Colonic mucosa (tissue), 4 donors: ENCODE measurements around the gene EPHB1. TPM values are rescaled to one million over a fixed set of nuclear protein-coding genes. Genes with fewer than 3 reads are reported as not detected.
A peak's percentile ranks its signal among the peaks of the same experiment; 100 is the strongest.

Source experiments
- DNase-seq: peaks from one replicate; pipeline ENCODE4 v3.0.0-alpha.2; 2020
- H3K27ac ChIP-seq: fragments of 200-600 bp; one replicate; pipeline ENCODE4 v1.8.0; 2021
- H3K27me3 ChIP-seq: fragments of 200-600 bp; one replicate; pipeline ENCODE4 v1.8.0; 2021
- H3K36me3 ChIP-seq: fragments of 200-600 bp; one replicate; pipeline ENCODE4 v1.8.0; 2021
- H3K4me1 ChIP-seq: fragments of 200-600 bp; one replicate; pipeline ENCODE4 v1.8.0; 2021; ENCODE audit warnings: mild to moderate bottlenecking
- H3K4me3 ChIP-seq: fragments of 200-600 bp; one replicate; pipeline ENCODE4 v1.8.0; 2021
- H3K9ac ChIP-seq, 2 donors: one replicate each; pipeline ENCODE4 v1.7.0; 2013; ENCODE audit warnings: control low read depth in 2 of 2, low read depth in 2 of 2, low read length in 2 of 2
- H3K9me3 ChIP-seq: fragments of 200-600 bp; one replicate; pipeline ENCODE4 v1.8.0; 2021
- intact Hi-C: fragments of 100-400 bp; cut with DNase I; formaldehyde crosslinking; loops from one replicate; pipeline ENCODE4 v1.14.1; 2022
- total RNA-seq, 2 donors: library from RNA; stranded (reverse); fragmentation: NEBNext Ultra II Directional in 1 of 2; extraction: Animal tissue kit (Norgen Biotek cat#: 25700) in 1 of 2; gene quantifications; one replicate each; pipeline ENCODE4 v1.2.1, GENCODE V29; 2021
- TF ChIP-seq, protein P1 (sequence below): fragments of 200-600 bp; IDR thresholded peaks from one replicate; pipeline ENCODE4 v1.8.0; 2022; ENCODE audit warnings: antibody characterized with exemption, mild to moderate bottlenecking
- donor health status: healthy.
- donor health status: DM: no; HTN: no; CAD: no.
- donor health status: DM: no; HTN: no; CAD: no.

EPHB1 gene
- total RNA-seq, 2 donors from 2014 or later = 0.40 to 0.74 TPM

DNA sequence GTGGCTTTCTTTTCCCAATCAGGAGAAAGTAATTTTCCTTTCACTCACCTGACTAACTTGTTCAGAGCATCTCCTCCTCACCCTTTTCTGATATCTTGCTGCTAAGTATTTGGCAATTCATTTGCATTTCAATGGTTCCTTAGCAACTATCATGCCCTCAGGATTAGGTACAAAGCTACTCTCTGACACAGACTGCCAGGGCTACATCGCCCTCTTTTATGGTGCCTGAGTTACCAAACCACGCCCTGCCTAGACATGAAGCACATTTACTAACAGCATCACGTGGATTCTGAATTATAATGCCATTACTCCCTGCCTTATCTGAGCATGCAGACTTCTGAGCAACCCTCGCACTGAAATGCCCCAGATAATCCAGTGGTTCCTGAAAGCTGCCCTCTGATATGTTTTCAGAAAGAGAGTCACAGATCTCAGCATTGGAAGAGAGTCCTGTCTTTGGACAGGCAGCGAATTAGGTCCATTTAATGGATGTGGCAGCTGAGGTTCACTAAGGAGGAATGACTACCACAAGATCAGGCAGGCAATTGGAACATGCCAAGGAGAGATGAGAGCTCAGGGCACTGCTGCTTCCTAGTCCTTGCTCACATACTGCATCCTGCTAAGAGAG is 14.5 kb downstream of the EPHB1 start:
- H3K36me3 ChIP-seq = no peaks in the 10 kb centered on the region
- no peaks in the 10 kb centered on the region for H3K27me3 ChIP-seq
- H3K9me3 ChIP-seq = no peaks in the 10 kb centered on the region
- no peaks in the 10 kb centered on the region for H3K4me1 ChIP-seq
- intact Hi-C loops = no loop called here
- no peak overlapping the region for H3K4me3 ChIP-seq
- peak; percentile 36 for DNase-seq
- H3K27ac ChIP-seq = no peak overlapping the region
- TF ChIP-seq, protein P1, sequence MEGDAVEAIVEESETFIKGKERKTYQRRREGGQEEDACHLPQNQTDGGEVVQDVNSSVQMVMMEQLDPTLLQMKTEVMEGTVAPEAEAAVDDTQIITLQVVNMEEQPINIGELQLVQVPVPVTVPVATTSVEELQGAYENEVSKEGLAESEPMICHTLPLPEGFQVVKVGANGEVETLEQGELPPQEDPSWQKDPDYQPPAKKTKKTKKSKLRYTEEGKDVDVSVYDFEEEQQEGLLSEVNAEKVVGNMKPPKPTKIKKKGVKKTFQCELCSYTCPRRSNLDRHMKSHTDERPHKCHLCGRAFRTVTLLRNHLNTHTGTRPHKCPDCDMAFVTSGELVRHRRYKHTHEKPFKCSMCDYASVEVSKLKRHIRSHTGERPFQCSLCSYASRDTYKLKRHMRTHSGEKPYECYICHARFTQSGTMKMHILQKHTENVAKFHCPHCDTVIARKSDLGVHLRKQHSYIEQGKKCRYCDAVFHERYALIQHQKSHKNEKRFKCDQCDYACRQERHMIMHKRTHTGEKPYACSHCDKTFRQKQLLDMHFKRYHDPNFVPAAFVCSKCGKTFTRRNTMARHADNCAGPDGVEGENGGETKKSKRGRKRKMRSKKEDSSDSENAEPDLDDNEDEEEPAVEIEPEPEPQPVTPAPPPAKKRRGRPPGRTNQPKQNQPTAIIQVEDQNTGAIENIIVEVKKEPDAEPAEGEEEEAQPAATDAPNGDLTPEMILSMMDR = no peak
- no peak overlapping the region for H3K9ac ChIP-seq

DNA sequence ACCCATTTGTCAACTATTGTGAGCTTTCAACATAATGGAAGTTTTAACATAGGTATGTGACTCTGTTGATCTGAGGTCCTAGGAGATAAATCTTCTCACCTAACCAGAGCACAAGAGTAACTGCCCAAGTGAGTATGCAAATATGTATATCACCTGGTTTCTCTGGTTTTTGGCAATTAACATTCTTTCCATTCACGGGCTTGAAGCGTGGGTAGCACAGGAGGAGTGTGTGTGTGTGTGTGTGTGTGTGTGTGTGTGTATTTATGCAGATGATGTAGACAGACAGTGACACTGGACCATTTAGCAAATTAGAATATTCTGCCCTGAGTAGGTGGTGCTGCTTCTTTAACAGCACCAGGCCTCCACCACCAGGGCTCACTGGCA is 15.0 kb downstream of the EPHB1 start:
- Histone ChIP-seq H3K36me3 (no peaks in the 10 kb centered on the region), H3K9me3 (no peaks in the 10 kb centered on the region), H3K27me3 (no peaks in the 10 kb centered on the region), H3K27ac (no peak overlapping the region), H3K4me1 (no peaks in the 10 kb centered on the region), H3K9ac (no peak overlapping the region), H3K4me3 (no peak overlapping the region)
- intact Hi-C loops = no loop called here
- TF ChIP-seq, protein P1 = no peak
- no peak for DNase-seq

DNA sequence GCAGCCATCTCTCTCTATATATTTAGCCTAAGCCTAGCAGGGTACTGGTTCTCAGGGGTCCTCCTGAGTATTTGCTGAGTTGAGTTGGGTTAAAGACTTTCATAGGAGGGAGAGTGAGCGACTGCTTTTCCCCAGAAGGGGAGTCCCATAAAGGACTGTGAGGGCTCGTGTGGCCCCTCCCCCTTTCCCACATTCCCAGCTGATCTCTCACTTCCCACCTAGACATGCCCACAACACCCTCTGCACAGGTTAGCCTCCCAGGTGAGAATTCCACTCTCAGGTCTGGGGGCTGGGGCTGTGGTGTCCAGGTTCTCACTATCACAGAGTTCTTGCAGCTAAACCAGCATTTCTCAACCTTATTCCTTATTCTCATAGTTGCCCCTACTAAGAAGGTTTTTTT is 15.8 kb downstream of the EPHB1 start:
- H3K36me3 ChIP-seq = no peaks in the 10 kb centered on the region
- TF ChIP-seq, protein P1 = no peak

DNA sequence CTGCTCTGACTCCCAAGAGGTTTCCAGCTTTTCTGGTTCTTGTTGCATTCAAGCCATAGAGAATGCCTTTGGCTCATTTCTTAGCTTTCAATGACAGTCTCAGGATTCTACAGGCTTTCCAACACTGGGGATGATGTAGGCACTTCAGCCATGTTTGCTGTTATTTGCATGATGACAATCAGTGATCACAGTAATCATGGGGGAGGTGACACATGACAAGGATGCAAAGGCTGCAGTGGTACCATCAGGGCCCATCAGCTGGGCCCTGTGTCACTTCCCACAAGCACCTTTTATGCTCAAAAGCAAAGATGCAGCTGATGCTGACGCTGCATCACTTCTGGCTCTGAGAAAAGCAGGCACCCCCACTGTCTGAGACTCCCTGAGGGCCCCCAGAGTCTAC is 18.6 kb downstream of the EPHB1 start:
- Histone ChIP-seq H3K4me3 (no peak overlapping the region), H3K27ac (no peak overlapping the region), H3K36me3 (no peaks in the 10 kb centered on the region), H3K9ac (no peak overlapping the region), H3K4me1 (no peaks in the 10 kb centered on the region), H3K27me3 (no peaks in the 10 kb centered on the region), H3K9me3 (no peaks in the 10 kb centered on the region)
- intact Hi-C loops = no loop called here
- TF ChIP-seq, protein P1 = no peak
- no peak for DNase-seq

More for the DNA sequence above, 15.8 kb downstream of the EPHB1 start:
- no peaks in the 10 kb centered on the region for H3K9me3 ChIP-seq
- intact Hi-C loops = no loop called here
- no peaks in the 10 kb centered on the region for H3K27me3 ChIP-seq
- DNase-seq = no peak
- no peak overlapping the region for H3K9ac ChIP-seq
- H3K4me1 ChIP-seq = no peaks in the 10 kb centered on the region
- no peak overlapping the region for H3K4me3 ChIP-seq
- no peak overlapping the region for H3K27ac ChIP-seq

DNA sequence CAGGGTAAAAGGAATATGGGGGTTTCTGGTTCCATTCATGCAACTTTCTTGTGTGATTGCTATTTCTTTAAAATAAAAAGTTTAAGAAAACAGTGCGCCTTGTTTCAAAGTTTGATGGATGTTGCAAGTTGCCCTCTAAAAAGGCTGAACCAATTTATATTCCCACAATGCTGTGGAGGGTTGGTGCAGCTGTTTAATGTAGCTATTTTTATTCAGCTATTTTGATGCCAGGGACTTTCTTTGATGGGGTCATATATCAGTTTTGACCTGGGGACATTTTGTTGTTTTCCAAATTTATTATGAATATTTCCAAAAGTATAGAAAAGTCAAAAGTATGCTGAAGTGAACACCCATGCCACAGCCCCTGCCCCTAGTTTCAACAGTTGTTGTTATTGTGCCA is 20.5 kb downstream of the EPHB1 start:
- Histone ChIP-seq H3K9ac (no peak overlapping the region), H3K36me3 (no peaks in the 10 kb centered on the region), H3K27ac (no peak overlapping the region), H3K4me3 (no peak overlapping the region), H3K4me1 (no peaks in the 10 kb centered on the region), H3K27me3 (no peaks in the 10 kb centered on the region), H3K9me3 (no peaks in the 10 kb centered on the region)
- no peak for DNase-seq
- intact Hi-C loops = no loop called here
- TF ChIP-seq, protein P1 = no peak
